ENCODE measurements around the gene ITGAE. TPM values are rescaled to one million over a fixed set of nuclear protein-coding genes. Genes with fewer than 3 reads are reported as not detected.

The ITGAE gene
- total and polyA plus RNA-seq, 8 donors = 21.0 to 46.1 (median 41.0) TPM

DNA sequence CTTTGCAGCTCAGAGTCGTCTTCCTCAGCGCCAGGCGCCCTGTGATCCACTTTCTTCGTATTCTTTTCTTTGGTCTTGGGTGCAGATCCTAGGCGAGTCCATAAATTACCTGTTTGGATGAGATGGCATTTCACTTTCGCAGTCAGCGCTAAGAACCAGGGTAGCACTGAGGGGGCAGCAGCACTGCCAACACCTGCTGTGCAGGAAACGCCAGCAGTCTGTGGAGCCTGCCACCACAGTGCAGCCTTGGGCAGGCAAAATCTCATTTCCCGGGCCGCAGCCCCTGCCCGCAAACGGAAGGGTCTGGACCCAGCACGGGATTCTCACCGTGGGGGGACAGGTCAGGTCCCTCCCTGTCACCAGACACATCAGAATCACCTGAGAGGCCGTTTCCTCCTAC, 12.2 kb upstream of the ITGAE start:
- DNase-seq = no peak
- H3K9me3 ChIP-seq = no peaks in the 10 kb centered on the region
- no peak overlapping the region for H3K4me3 ChIP-seq
- ATAC-seq = no peak
- H3K36me3 ChIP-seq = peaks cover 0 to 99% of the 10 kb centered on the region in 2 donors
- TF ChIP-seq, protein P1, sequence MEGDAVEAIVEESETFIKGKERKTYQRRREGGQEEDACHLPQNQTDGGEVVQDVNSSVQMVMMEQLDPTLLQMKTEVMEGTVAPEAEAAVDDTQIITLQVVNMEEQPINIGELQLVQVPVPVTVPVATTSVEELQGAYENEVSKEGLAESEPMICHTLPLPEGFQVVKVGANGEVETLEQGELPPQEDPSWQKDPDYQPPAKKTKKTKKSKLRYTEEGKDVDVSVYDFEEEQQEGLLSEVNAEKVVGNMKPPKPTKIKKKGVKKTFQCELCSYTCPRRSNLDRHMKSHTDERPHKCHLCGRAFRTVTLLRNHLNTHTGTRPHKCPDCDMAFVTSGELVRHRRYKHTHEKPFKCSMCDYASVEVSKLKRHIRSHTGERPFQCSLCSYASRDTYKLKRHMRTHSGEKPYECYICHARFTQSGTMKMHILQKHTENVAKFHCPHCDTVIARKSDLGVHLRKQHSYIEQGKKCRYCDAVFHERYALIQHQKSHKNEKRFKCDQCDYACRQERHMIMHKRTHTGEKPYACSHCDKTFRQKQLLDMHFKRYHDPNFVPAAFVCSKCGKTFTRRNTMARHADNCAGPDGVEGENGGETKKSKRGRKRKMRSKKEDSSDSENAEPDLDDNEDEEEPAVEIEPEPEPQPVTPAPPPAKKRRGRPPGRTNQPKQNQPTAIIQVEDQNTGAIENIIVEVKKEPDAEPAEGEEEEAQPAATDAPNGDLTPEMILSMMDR (IDR thresholded peaks at IDR 0.05) = no peak
- intact Hi-C loops (cut with DNase I) = no loop called here
- no peaks in the 10 kb centered on the region for H3K27me3 ChIP-seq
- no peak overlapping the region for H3K27ac ChIP-seq
- H3K4me1 ChIP-seq = no peaks in the 10 kb centered on the region

DNA sequence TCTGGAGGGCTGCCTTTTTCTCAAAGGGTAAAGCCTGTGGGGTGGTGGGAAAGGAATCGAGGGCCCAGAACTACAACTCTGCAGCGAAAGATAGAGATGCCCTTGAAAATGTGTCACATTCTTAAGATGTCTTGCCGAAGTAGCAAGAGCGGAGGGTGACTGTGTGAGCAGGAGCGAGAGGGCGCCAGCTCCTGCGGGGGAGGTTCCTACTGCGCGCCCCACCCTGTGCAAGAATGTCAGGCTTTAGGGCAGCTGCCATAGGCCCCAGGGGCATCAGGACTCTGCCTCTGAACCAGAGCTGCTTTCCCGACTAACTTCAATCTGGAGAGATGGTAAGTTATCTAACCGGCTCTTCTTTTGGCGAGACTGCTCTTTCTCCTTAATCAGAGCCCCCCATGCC, 11.8 kb upstream of the ITGAE start:
- DNase-seq (no peak), ATAC-seq (no peak)
- Histone ChIP-seq H3K27me3 (no peaks in the 10 kb centered on the region), H3K36me3 (peaks cover 0 to 99% of the 10 kb centered on the region in 2 donors), H3K4me3 (no peak overlapping the region), H3K9me3 (no peaks in the 10 kb centered on the region), H3K27ac (no peak overlapping the region), H3K4me1 (no peaks in the 10 kb centered on the region)
- TF ChIP-seq, protein P1 (IDR thresholded peaks at IDR 0.05) = no peak
- intact Hi-C loops (cut with DNase I) = no loop called here

DNA sequence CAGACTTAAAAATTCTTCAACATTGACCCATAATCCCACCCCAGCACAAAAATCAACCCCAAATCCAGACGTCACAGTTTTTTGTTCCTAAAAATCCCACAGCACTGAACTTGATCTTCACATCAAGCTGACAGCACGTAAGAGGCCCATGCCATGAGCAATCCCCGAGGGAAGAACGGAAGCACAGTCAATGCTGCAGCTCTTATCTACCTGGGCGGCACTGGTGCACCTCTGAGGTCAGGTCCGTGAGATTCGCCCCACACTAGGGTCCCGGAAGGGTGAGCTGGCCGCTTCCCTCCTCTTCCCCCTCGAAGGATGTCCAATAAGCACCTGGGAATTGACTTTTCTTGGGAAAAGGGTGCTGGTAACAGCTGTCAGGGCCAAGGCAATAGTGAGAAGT, 11.3 kb upstream of the ITGAE start:
- Histone ChIP-seq H3K27me3 (no peaks in the 10 kb centered on the region), H3K4me3 (no peak overlapping the region), H3K4me1 (no peaks in the 10 kb centered on the region), H3K36me3 (peaks cover 0 to 99% of the 10 kb centered on the region in 2 donors), H3K9me3 (no peaks in the 10 kb centered on the region), H3K27ac (no peak overlapping the region)
- DNase-seq (no peak), ATAC-seq (no peak)
- intact Hi-C loops (cut with DNase I) = no loop called here
- TF ChIP-seq, protein P1 (IDR thresholded peaks at IDR 0.05) = no peak

DNA sequence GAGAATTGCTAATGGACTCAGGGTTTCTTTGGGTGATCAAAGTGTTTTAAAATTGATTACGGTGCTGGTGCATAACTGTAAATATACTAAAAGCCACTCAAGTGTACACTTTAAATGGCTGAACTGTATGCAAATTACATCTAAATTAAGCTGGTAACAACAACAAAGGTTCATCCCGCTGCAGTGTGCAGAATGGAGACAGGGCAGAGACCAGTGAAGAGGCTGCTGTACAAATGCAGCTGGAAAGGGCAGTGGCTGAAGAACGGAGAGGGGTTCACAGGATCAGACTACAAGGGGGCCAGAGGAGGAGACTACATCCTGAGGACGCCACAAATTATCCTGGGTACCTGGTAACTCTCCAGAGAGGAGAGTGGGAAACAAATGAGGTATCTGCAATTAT, 9.0 kb upstream of the ITGAE start:
- Histone ChIP-seq H3K36me3 (peaks cover 0 to 91% of the 10 kb centered on the region in 2 donors), H3K4me1 (no peaks in the 10 kb centered on the region), H3K27ac (no peak overlapping the region), H3K27me3 (no peaks in the 10 kb centered on the region), H3K4me3 (no peak overlapping the region), H3K9me3 (no peaks in the 10 kb centered on the region)
- ATAC-seq = no peak
- TF ChIP-seq, protein P1 (IDR thresholded peaks at IDR 0.05) = no peak
- DNase-seq = no peak
- intact Hi-C loops (cut with DNase I) = no loop called here

DNA sequence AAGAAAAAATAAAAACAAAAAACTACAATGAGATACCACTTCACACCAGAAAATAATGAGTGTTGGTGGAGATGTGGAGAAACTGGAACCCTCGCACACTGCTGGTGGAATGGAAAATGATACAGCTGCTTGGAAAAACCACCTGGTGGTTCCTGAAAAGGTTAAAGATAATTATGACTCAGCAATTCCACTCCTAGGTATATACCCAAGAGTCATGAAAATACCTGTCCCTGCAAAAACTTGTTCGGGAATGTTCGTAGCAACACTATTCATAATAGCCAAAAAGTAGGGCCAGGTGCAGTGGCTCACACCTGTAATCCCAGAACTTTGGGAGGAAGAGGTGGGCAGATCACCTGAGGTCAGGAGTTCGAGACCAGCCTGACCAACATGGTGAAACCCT, 8.1 kb upstream of the ITGAE start:
- Histone ChIP-seq H3K9me3 (no peaks in the 10 kb centered on the region), H3K4me3 (no peak overlapping the region), H3K36me3 (peaks cover 0 to 82% of the 10 kb centered on the region in 2 donors), H3K4me1 (peaks cover 0 to 2% of the 10 kb centered on the region in 2 donors), H3K27ac (no peak overlapping the region), H3K27me3 (no peaks in the 10 kb centered on the region)
- ATAC-seq (no peak), DNase-seq (no peak)
- intact Hi-C loops (cut with DNase I) = no loop called here
- TF ChIP-seq, protein P1 (IDR thresholded peaks at IDR 0.05) = no peak
